ENCODE measurements around the gene LHFPL2.
"Not testable (repeated sequence)": the region's sequence is repeated elsewhere in the genome, so short reads cannot be mapped to it uniquely, and the experiment has no call there.

Gene LHFPL2

GRCh38 chr5:78629624-78630023 lies 18.9 kb downstream of the LHFPL2 start:
- in situ Hi-C loops (cut with HindIII; ENCODE audit: low pct_ligation_motif_present, low pct_unique_long_range_greater_than_20kb, low sequenced_read_pairs) = loop anchor here (25.0 kb wide), 1 partner anchor 92 kb away; no protein-coding TSS in a partner anchor
- DNase-seq = no peak

GRCh38 chr5:78628270-78628992 lies 20.1 kb downstream of the LHFPL2 start:
- in situ Hi-C loops (cut with HindIII; ENCODE audit: low pct_ligation_motif_present, low pct_unique_long_range_greater_than_20kb, low sequenced_read_pairs) = loop anchor here (25.0 kb wide), 1 partner anchor 91 kb away; no protein-coding TSS in a partner anchor

GRCh38 chr5:78627766-78628165 lies 20.8 kb downstream of the LHFPL2 start:
- in situ Hi-C loops (cut with HindIII; ENCODE audit: low pct_ligation_motif_present, low pct_unique_long_range_greater_than_20kb, low sequenced_read_pairs) = loop anchor here (25.0 kb wide), 1 partner anchor 90 kb away; no protein-coding TSS in a partner anchor
- DNase-seq = no peak

More at GRCh38 chr5:78628270-78628992, 20.1 kb downstream of the LHFPL2 start:
- no peak for DNase-seq

GRCh38 chr5:78627175-78627574 lies 21.4 kb downstream of the LHFPL2 start:
- in situ Hi-C loops (cut with HindIII; ENCODE audit: low pct_ligation_motif_present, low pct_unique_long_range_greater_than_20kb, low sequenced_read_pairs) = loop anchor here (25.0 kb wide), 1 partner anchor 90 kb away; no protein-coding TSS in a partner anchor
- peak; percentile 13 for DNase-seq

GRCh38 chr5:78626009-78626571 lies 22.5 kb downstream of the LHFPL2 start:
- no peak for DNase-seq
- in situ Hi-C loops (cut with HindIII; ENCODE audit: low pct_ligation_motif_present, low pct_unique_long_range_greater_than_20kb, low sequenced_read_pairs) = loop anchor here (25.0 kb wide), 1 partner anchor 89 kb away; no protein-coding TSS in a partner anchor

- in situ Hi-C loops (cut with HindIII; ENCODE audit: low pct_ligation_motif_present, low pct_unique_long_range_greater_than_20kb, low sequenced_read_pairs) = loop anchor here (25.0 kb wide), 1 partner anchor 88 kb away; no protein-coding TSS in a partner anchor
- DNase-seq = no peak
These were observed 23.6 kb downstream of the LHFPL2 start for GRCh38 chr5:78624992-78625391.

- no peak for DNase-seq
- in situ Hi-C loops (cut with HindIII; ENCODE audit: low pct_ligation_motif_present, low pct_unique_long_range_greater_than_20kb, low sequenced_read_pairs) = no loop called here
These were observed 24.5 kb downstream of the LHFPL2 start for GRCh38 chr5:78624011-78624541.

- DNase-seq = no peak
- in situ Hi-C loops (cut with HindIII; ENCODE audit: low pct_ligation_motif_present, low pct_unique_long_range_greater_than_20kb, low sequenced_read_pairs) = no loop called here
These were observed 26.1 kb downstream of the LHFPL2 start for GRCh38 chr5:78622302-78622971.

GRCh38 chr5:78621291-78621738 lies 27.3 kb downstream of the LHFPL2 start:
- in situ Hi-C loops (cut with HindIII; ENCODE audit: low pct_ligation_motif_present, low pct_unique_long_range_greater_than_20kb, low sequenced_read_pairs) = no loop called here
- DNase-seq = no peak

GRCh38 chr5:78620119-78620518 lies 28.5 kb downstream of the LHFPL2 start:
- DNase-seq; in situ Hi-C loops (cut with HindIII; ENCODE audit: low pct_ligation_motif_present, low pct_unique_long_range_greater_than_20kb, low sequenced_read_pairs): not testable (repeated sequence)

GRCh38 chr5:78618303-78618702 lies 30.3 kb downstream of the LHFPL2 start:
- in situ Hi-C loops (cut with HindIII; ENCODE audit: low pct_ligation_motif_present, low pct_unique_long_range_greater_than_20kb, low sequenced_read_pairs) = no loop called here
- DNase-seq = no peak

GRCh38 chr5:78615697-78616096 lies 32.9 kb downstream of the LHFPL2 start:
- in situ Hi-C loops (cut with HindIII; ENCODE audit: low pct_ligation_motif_present, low pct_unique_long_range_greater_than_20kb, low sequenced_read_pairs) = no loop called here
- DNase-seq = no peak

- in situ Hi-C loops (cut with HindIII; ENCODE audit: low pct_ligation_motif_present, low pct_unique_long_range_greater_than_20kb, low sequenced_read_pairs) = no loop called here
These were observed 33.8 kb downstream of the LHFPL2 start for GRCh38 chr5:78614816-78615215.

GRCh38 chr5:78613756-78614155 lies 34.8 kb downstream of the LHFPL2 start:
- in situ Hi-C loops (cut with HindIII; ENCODE audit: low pct_ligation_motif_present, low pct_unique_long_range_greater_than_20kb, low sequenced_read_pairs) = no loop called here

More at GRCh38 chr5:78614816-78615215, 33.8 kb downstream of the LHFPL2 start:
- no peak for DNase-seq

GRCh38 chr5:78613151-78613533 lies 35.4 kb downstream of the LHFPL2 start:
- in situ Hi-C loops (cut with HindIII; ENCODE audit: low pct_ligation_motif_present, low pct_unique_long_range_greater_than_20kb, low sequenced_read_pairs) = no loop called here
- no peak for DNase-seq

More at GRCh38 chr5:78613756-78614155, 34.8 kb downstream of the LHFPL2 start:
- no peak for DNase-seq

GRCh38 chr5:78612227-78613150 lies 36.1 kb downstream of the LHFPL2 start:
- DNase-seq = no peak
- in situ Hi-C loops (cut with HindIII; ENCODE audit: low pct_ligation_motif_present, low pct_unique_long_range_greater_than_20kb, low sequenced_read_pairs) = no loop called here

GRCh38 chr5:78611126-78611605 lies 37.4 kb downstream of the LHFPL2 start:
- DNase-seq = no peak
- in situ Hi-C loops (cut with HindIII; ENCODE audit: low pct_ligation_motif_present, low pct_unique_long_range_greater_than_20kb, low sequenced_read_pairs) = no loop called here

GRCh38 chr5:78610636-78611035 lies 37.9 kb downstream of the LHFPL2 start:
- in situ Hi-C loops (cut with HindIII; ENCODE audit: low pct_ligation_motif_present, low pct_unique_long_range_greater_than_20kb, low sequenced_read_pairs) = no loop called here
- no peak for DNase-seq

Data from ACHN (cell line).